ENCODE data around the gene DPM2. TPM values are rescaled to one million over a fixed set of nuclear protein-coding genes. Genes with fewer than 3 reads are reported as not detected.

Gene DPM2
- total and polyA plus RNA-seq, 2 experiments from 2014 or later: 36.6 to 92.4 TPM

DNA sequence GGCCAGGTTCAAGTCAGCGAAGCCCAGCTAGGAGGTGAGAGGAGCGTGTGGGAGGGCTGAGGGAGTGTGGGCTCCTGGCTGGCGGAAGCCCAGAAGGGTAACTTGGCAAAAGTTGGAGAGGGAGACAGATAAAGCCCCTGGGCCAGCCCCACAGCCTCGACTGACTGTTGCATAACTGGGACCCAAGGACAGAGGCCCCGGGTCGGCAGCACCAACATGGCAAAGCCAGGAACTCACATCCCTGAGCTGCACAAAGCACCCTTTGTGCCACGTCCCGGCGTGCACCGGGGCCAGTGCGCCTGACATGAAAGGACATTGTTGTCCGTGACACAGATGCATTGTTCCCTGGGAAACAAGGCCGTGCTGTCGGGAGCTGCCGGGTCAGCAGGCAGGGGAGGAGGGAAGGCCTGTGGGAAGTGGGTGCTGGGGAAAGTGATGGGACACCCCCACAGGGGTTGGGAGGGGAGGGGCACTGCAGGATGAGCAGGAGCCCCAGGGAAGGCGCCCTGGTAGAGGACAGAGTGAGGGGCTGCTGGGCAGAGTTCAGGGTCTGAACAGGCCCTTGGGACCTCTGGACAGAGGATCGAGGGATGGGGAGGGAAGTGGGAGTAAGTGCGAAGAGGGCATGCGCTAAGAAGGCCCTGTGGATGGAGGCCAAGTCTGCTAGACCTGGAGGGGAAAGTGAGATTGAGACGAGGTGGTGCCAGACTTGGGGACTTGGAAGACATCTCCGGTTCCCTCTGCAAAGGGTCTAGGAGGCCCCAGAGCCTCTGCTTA is 13.0 kb upstream of the DPM2 start:
- peaks cover 12% of the 10 kb centered on the region for H4K20me1 ChIP-seq (replicated peaks; ENCODE audit: insufficient read depth)
- no peaks in the 10 kb centered on the region for H3K9me2 ChIP-seq (ENCODE audit: insufficient read depth)
- no peak overlapping the region for H3K27ac ChIP-seq (ENCODE audit: low read depth)
- no peak overlapping the region for H2AFZ ChIP-seq
- peaks cover 2% of the 10 kb centered on the region for H3K4me1 ChIP-seq (ENCODE audit: insufficient read depth)
- no peak overlapping the region for H3K4me3 ChIP-seq
- Mint-ChIP-seq H3K27me3 (ENCODE audit: insufficient read depth, low read depth, poor library complexity) (peaks cover 13% of the 10 kb centered on the region), H3K9me3 (no peaks in the 10 kb centered on the region), H3K27ac (no peak overlapping the region), H3K4me3 (no peak overlapping the region), H3K36me3 (ENCODE audit: low read depth) (peaks cover 17% of the 10 kb centered on the region), H3K4me1 (peaks cover 15% of the 10 kb centered on the region)
- TF ChIP-seq REST (IDR thresholded peaks at IDR 0.05; ENCODE audit: unreplicated experiment) (no peak), ZNF331 (CRISPR knock-in tag; IDR thresholded peaks at IDR 0.05; ENCODE audit: low read depth) (no peak)
- H3F3A ChIP-seq (replicated peaks; ENCODE audit: low read depth): no peaks in the 10 kb centered on the region
- H3K4me2 ChIP-seq: no peak overlapping the region
- ATAC-seq (no peak), DNase-seq (ENCODE audit: low spot score) (no peak)
- H3K27me3 ChIP-seq (ENCODE audit: insufficient read depth): no peaks in the 10 kb centered on the region
- no peaks in the 10 kb centered on the region for H3K36me3 ChIP-seq (ENCODE audit: insufficient read depth)
- peaks cover 34% of the 10 kb centered on the region for H3K79me2 ChIP-seq (replicated peaks; ENCODE audit: insufficient read depth)

- H3K4me3 Mint-ChIP-seq: no peak overlapping the region
- no peak overlapping the region for H3K27ac ChIP-seq (ENCODE audit: low read depth)
- TF ChIP-seq ETS1 (IDR thresholded peaks at IDR 0.05) (no peak), ZNF331 (CRISPR knock-in tag; IDR thresholded peaks at IDR 0.05; ENCODE audit: low read depth) (no peak), EZH2phosphoT487 (IDR thresholded peaks at IDR 0.05; ENCODE audit: unreplicated experiment) (no peak), ZNF114 (CRISPR knock-in tag; IDR thresholded peaks at IDR 0.05) (no peak), STAT1 (IDR thresholded peaks at IDR 0.05; ENCODE audit: unreplicated experiment) (no peak), NANOG (IDR thresholded peaks at IDR 0.05; ENCODE audit: borderline replicate concordance) (no peak), CREB1 (CRISPR knock-in tag; IDR thresholded peaks at IDR 0.05; ENCODE audit: low read depth) (no peak), POLR2AphosphoS5 (IDR thresholded peaks at IDR 0.05; ENCODE audit: low read depth) (no peak), JUNB (IDR thresholded peaks at IDR 0.05; ENCODE audit: unreplicated experiment) (no peak), REST (IDR thresholded peaks at IDR 0.05; ENCODE audit: unreplicated experiment) (no peak)
- TF ChIP-seq, protein P1, sequence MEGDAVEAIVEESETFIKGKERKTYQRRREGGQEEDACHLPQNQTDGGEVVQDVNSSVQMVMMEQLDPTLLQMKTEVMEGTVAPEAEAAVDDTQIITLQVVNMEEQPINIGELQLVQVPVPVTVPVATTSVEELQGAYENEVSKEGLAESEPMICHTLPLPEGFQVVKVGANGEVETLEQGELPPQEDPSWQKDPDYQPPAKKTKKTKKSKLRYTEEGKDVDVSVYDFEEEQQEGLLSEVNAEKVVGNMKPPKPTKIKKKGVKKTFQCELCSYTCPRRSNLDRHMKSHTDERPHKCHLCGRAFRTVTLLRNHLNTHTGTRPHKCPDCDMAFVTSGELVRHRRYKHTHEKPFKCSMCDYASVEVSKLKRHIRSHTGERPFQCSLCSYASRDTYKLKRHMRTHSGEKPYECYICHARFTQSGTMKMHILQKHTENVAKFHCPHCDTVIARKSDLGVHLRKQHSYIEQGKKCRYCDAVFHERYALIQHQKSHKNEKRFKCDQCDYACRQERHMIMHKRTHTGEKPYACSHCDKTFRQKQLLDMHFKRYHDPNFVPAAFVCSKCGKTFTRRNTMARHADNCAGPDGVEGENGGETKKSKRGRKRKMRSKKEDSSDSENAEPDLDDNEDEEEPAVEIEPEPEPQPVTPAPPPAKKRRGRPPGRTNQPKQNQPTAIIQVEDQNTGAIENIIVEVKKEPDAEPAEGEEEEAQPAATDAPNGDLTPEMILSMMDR (conservative IDR thresholded peaks at IDR 0.05; ENCODE audit: low read depth in 2 of 2): no peak
Measured at GRCh38 chr9:127949827-127950512, 12.3 kb upstream of the DPM2 start.

More at GRCh38 chr9:127949827-127950512, 12.3 kb upstream of the DPM2 start:
- no peaks in the 10 kb centered on the region; the same call in 1 of the 2 replicates for H3K4me1 ChIP-seq (ENCODE audit: insufficient read depth)
- H3K79me2 ChIP-seq (replicated peaks; ENCODE audit: insufficient read depth): peaks cover 30% of the 10 kb centered on the region
- Mint-ChIP-seq H3K27me3 (ENCODE audit: insufficient read depth, low read depth, poor library complexity) (peaks cover 13% of the 10 kb centered on the region), H3K27ac (no peak overlapping the region), H3K36me3 (ENCODE audit: low read depth) (peaks cover 19% of the 10 kb centered on the region), H3K4me1 (peaks cover 9% of the 10 kb centered on the region), H3K9me3 (no peaks in the 10 kb centered on the region)
- H3K9me2 ChIP-seq (ENCODE audit: insufficient read depth): no peaks in the 10 kb centered on the region
- no peak overlapping the region for H3K4me2 ChIP-seq
- DNase-seq (ENCODE audit: low spot score) (no peak), ATAC-seq (no peak)
- H4K20me1 ChIP-seq (replicated peaks; ENCODE audit: insufficient read depth): peaks cover 12% of the 10 kb centered on the region
- no peaks in the 10 kb centered on the region for H3K36me3 ChIP-seq (ENCODE audit: insufficient read depth)
- no peak overlapping the region for H3K4me3 ChIP-seq
- no peak overlapping the region for H2AFZ ChIP-seq
- no peaks in the 10 kb centered on the region for H3K27me3 ChIP-seq (ENCODE audit: insufficient read depth)
- H3F3A ChIP-seq (replicated peaks; ENCODE audit: low read depth): no peaks in the 10 kb centered on the region
